Mucosa of rectum (tissue), 2 donors: ENCODE measurements around the gene TECPR1.
A peak's percentile ranks its signal among the peaks of the same experiment; 100 is the strongest.

Experiments used
- H3K27ac ChIP-seq, 2 donors: one replicate each; pipeline ENCODE4 v1.7.0; 2013; ENCODE audit warnings: inconsistent platforms in 2 of 2, low read depth in 2 of 2, low read length in 2 of 2
- H3K27me3 ChIP-seq, 2 donors: one replicate each; pipeline ENCODE4 v1.7.0; 2013; ENCODE audit warnings: low read length in 2 of 2; ENCODE audit not compliant: control insufficient read depth in 2 of 2, insufficient read depth in 2 of 2
- H3K36me3 ChIP-seq, 2 donors: one replicate each; pipeline ENCODE4 v1.7.0; 2013; ENCODE audit warnings: low read length in 2 of 2; ENCODE audit not compliant: control insufficient read depth in 2 of 2, insufficient read depth in 2 of 2
- H3K4me1 ChIP-seq, 2 donors: one replicate each; pipeline ENCODE4 v1.7.0; 2013; ENCODE audit warnings: low read length in 2 of 2, mild to moderate bottlenecking in 1 of 2; ENCODE audit not compliant: control insufficient read depth in 2 of 2, insufficient read depth in 2 of 2
- H3K4me3 ChIP-seq, 2 donors: one replicate each; pipeline ENCODE4 v1.7.0; 2013; ENCODE audit warnings: low read length in 2 of 2
- H3K9ac ChIP-seq, 2 donors: one replicate each; pipeline ENCODE4 v1.7.0; 2013; ENCODE audit warnings: low read length in 2 of 2, low read depth in 1 of 2, mild to moderate bottlenecking in 1 of 2
- H3K9me3 ChIP-seq, 2 donors: one replicate each; pipeline ENCODE4 v1.7.0; 2013; ENCODE audit warnings: low read length in 2 of 2; ENCODE audit not compliant: control insufficient read depth in 2 of 2
- donor health status: healthy.
- donor health status: Normal muscosa, but diverticular disease.

The TECPR1 gene

DNA sequence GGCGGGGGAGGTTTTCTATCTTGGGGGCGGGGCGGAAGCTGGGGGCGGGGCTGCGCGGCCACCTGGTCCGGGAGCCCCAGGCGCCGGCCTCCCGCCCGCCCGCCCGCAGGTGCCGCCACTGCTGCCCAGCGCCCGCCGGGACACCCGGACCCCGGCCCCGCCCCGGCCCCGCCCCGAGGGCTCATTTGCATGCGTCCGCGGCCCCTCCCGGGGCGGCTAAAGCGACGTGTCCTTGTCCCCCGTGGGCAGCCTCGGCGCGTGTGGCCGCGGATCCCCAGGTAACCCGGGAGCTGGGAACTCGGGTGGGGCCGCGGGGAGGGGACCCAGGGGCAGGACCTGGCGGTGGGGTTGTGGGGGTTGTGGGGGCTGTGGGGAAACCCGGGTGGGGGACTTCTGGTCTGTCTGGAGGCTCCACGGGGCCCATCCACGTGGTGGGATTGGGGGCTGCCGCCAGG is 40.8 kb downstream of the TECPR1 start, which contains the start of gene BHLHA15:
Gene BHLHA15, plus strand, starts transcription at position 219 of the 455 bp plus-strand sequence. CDS start 871 bp downstream, outside the sequence.
- Histone ChIP-seq H3K27ac (peak within 1 kb of the TSS; percentile 15 to 48), H3K4me3 (peak within 1 kb of the TSS; percentile 52 to 57)

DNA sequence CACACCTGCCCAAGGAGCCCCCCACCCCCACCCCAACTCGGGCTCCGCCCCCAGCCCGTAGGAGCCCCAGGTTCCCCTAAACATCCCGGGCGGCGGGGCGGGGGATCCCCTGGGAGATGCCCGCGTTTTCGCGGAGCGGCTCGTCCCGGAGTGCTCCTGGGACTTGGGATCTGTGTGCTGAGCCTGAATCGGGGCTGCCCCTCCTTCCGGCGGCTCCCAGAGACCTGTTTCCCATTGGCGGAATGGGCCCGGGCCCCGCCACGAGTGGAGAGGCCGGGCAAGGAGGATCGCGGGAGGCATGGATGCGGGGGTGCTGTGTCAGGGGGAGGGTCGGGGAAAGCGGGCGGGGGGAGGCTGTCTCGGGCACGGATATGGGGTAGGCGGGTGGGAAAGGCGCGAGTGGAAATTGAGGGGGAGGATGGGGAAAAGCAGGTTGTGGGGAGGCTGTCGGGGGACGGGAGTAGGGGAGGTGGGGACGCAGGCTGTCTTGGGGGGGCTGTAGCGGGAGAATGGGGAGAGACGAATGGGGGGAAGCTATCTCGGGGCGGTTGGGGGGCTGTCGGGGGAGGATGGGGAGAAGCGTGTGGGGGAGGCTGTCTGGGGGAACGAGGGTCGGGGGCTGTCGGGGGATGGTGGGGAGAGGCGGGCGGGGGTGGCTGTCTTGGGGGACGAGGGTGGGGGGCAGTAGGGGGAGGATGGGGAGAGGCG is 41.4 kb downstream of the TECPR1 start:
- Histone ChIP-seq H3K4me1 (peaks cover 0 to 4% of the 10 kb centered on the region in 2 donors), H3K27ac (no peak overlapping the region), H3K27me3 (peaks cover 0 to 3% of the 10 kb centered on the region in 2 donors), H3K4me3 (no peak overlapping the region), H3K36me3 (peaks cover 15 to 16% of the 10 kb centered on the region in 2 donors), H3K9ac (no peak overlapping the region), H3K9me3 (no peaks in the 10 kb centered on the region)

More for the DNA sequence above, 40.8 kb downstream of the TECPR1 start, which contains the start of gene BHLHA15:
- Histone ChIP-seq H3K27me3 (peaks cover 0 to 3% of the 10 kb centered on the region in 2 donors), H3K9me3 (no peaks in the 10 kb centered on the region), H3K9ac (peak within 1 kb of the TSS in 1 of 2 donors; percentile 51), H3K36me3 (peaks cover 10 to 11% of the 10 kb centered on the region in 2 donors), H3K4me1 (peaks cover 0 to 4% of the 10 kb centered on the region in 2 donors)

DNA sequence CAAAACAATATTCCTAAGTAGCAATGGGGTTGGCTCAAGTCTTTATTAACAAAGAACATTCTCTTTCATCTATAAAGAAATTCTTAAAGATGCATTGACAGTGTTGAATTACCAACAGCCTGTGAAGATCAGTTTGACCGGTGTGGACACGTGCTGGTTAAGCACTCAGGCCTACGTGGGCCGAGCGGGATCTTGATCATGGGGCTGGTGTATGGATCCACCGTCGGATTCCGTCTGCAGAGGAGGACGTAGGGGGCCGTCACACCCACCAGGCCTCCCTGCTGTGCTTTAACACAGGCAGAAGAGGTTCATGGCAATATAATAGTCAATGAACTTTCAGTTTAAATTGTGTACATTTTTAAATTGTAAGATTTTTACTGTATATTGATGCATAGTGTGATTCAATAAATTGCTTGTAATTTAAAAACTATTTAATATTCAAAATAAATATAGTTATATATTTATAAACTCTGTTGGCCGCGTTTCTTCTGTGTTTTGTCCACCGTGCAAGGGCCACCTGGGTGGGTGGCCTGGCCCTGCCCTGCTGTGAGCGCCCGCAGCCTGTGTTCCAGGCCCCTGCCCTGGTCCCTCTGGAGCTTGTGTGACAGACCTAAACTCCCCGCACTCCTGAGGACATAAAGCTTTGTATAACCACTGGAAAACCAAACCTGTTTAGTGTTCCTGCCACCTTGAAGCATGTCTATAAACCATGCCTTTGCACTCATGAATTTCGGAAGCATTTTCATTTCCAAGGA is 42.7 kb downstream of the TECPR1 start:
- peaks cover 22 to 26% of the 10 kb centered on the region in 2 donors for H3K36me3 ChIP-seq
- no peaks in the 10 kb centered on the region for H3K9me3 ChIP-seq
- peaks cover 0 to 4% of the 10 kb centered on the region in 2 donors for H3K4me1 ChIP-seq
- no peak overlapping the region for H3K9ac ChIP-seq
- no peak overlapping the region for H3K27ac ChIP-seq
- peaks cover 0 to 3% of the 10 kb centered on the region in 2 donors for H3K27me3 ChIP-seq
- no peak overlapping the region for H3K4me3 ChIP-seq

DNA sequence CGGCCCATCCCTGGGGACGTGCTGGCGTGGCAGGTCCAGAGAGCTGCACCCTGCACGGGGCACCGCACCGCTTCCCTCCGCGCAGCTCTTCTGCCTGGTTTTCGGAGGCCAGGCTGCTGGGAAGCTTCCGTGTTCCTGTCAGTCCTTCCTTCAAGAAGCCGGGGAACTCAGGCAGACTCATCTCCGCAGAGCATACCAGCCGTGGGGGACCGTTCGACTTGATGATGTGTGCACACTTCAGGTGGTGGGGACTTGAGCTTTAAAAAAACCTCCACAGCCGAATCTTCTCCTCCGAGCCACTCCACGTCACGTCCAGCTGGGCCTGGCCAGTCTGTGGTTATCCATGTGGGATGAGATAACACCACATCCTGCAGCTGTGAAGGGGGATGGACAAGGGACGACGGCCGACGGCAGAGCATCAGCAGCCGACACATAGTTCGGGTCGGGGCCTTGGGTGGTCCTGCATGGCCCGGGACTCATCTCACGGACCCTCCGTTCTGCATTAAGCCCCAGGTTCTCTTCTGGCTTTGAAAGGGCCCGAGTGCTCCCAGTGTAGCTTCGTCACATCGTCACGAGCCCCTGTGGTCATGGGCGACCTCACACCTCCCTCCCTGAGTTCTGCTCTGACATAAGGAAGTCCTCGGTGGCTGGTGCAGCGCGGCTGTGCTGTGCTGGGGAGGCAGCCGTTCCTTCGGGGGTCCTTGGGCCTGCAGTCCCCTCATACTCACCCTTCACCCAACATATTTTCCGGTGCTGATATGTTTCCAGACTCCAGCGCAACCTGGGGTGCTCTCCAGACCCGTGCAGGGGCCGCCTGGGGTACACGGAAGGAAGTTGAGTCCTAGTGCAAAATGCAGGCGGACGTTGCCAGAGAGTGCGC is 45.3 kb downstream of the TECPR1 start:
- Histone ChIP-seq H3K27ac (no peak overlapping the region), H3K36me3 (peaks cover 29 to 33% of the 10 kb centered on the region in 2 donors), H3K4me3 (no peak overlapping the region), H3K9me3 (no peaks in the 10 kb centered on the region), H3K9ac (no peak overlapping the region), H3K4me1 (peaks cover 0 to 3% of the 10 kb centered on the region in 2 donors), H3K27me3 (no peaks in the 10 kb centered on the region)

DNA sequence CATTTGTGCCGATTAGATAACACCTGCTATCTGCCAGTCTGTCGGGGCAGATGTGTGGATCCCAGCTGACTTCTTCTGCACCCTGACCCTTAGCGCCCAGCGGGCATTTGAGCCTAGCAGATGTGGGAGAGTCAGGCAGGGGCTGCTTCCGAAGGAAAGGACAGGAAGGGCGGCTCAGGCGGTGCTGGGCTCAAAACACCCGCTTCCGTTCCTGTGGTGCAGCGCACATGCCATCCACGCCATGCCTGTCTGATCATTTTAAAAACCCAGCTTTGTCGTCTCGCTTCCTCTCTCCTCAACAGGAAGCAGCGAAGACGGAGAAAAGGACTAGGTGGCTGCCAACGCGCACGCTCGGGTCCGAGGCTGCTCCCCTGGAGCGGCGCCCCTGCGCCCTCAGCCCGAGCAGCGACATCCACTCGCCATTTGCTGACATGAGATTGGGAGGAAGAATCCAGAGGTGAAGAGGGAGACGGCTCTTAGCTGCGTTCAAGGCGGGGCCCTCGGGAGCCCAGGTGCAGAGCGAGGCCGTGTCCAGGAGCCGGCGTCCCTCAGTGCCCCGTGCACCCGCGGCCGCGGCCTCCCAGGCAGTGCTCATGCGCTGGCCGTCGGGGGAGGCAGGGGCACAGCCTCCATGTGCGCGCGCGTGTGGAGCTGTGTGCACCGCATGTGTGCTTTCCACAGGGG is 46.7 kb downstream of the TECPR1 start:
- Histone ChIP-seq H3K36me3 (peaks cover 29 to 34% of the 10 kb centered on the region in 2 donors), H3K9me3 (no peaks in the 10 kb centered on the region), H3K27ac (no peak overlapping the region), H3K4me1 (no peaks in the 10 kb centered on the region), H3K9ac (no peak overlapping the region), H3K4me3 (no peak overlapping the region), H3K27me3 (no peaks in the 10 kb centered on the region)

DNA sequence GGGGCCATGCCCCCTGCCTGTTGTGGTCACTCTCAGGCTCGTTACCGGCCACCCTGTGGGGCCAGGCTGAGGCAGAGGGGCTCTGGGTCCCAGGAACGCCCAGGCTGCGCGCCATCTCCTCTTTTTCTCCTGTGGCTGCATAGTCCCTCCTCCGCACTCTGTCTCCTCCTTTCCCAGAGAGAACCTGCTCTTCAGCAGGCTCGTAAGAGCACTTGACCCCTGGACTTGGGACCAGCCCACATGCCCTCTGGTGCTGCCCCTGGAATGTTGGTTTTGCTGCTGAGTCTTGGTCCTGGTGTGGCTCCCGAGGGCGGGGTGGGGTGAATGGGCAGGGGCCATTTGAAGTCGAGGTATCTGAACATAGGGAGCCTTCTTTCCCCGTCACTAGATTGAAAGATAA is 47.4 kb downstream of the TECPR1 start:
- H3K9ac ChIP-seq: no peak overlapping the region
- no peak overlapping the region for H3K4me3 ChIP-seq
- peaks cover 29 to 36% of the 10 kb centered on the region in 2 donors for H3K36me3 ChIP-seq
- no peaks in the 10 kb centered on the region for H3K9me3 ChIP-seq
- H3K4me1 ChIP-seq: no peaks in the 10 kb centered on the region
- H3K27ac ChIP-seq: no peak overlapping the region
- H3K27me3 ChIP-seq: no peaks in the 10 kb centered on the region

DNA sequence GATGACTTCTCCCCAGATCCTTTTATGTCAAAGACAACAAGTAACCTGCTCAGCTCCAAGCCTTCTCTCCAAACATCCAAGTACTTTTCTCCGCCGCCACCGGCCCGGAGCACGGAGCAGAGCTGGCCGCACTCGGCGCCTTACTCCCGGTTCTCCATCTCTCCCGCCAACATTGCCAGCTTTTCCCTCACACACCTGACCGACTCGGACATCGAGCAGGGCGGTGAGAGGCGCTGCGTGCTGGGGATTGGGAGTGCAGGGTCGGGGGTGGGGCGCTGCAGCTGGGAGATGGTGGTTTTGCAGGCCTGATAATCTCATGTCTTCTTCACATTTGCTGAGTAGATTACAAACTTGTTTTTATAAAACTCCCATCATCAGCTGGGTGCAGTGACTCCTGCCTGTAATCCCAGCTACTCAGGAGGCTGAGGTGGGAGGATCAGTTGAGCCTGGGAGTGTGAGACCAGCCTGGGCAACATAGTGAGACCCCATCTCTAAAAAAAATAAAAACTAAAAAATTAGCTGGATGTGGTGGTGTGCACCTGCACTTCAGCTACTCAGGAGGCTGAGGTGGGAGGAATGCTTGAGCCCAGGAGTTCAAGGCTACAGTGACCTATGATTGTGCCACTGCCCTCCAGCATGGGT is 47.9 kb downstream of the TECPR1 start:
- H3K4me1 ChIP-seq: no peaks in the 10 kb centered on the region
- peaks cover 29 to 36% of the 10 kb centered on the region in 2 donors for H3K36me3 ChIP-seq
- H3K27me3 ChIP-seq: no peaks in the 10 kb centered on the region
- no peak overlapping the region for H3K4me3 ChIP-seq
- H3K27ac ChIP-seq: no peak overlapping the region
- no peak overlapping the region for H3K9ac ChIP-seq
- no peaks in the 10 kb centered on the region for H3K9me3 ChIP-seq

DNA sequence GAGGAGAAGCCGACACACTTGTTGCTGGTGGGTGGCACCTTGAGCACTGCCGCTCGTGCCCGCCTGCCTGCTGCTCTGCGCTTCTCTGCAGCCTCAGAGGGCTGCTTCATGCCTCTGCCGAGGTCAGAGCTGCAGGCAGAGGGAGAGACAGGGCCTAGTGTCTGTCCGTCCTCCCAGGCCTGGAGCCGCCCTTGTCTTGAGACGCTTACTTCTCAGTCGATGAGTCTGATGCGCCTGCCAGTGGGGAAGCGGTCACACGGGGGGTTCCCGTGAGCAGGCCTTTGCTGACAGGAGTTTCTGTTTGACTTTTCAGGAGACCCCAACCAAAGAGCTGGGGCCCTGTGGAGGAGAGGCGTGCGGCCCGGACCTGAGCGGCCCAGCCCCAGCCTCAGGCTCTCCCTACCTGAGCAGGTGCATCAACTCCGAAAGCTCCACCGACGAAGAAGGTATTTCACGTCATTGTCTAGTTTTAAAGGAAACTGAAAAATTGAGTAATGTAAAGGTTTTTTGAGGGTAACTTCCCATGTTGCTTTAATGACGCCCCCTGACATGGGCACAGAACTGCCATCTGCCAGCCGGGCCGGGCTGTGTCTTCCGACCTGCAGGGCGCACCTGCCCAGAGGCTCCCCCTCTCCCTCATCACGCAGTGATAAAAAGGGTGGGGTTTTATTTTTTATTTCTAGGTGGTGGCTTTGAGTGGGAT is 48.6 kb downstream of the TECPR1 start:
- Histone ChIP-seq H3K4me3 (peak overlapping the region in 1 of 2 donors; percentile 22), H3K27me3 (no peaks in the 10 kb centered on the region), H3K9me3 (no peaks in the 10 kb centered on the region), H3K9ac (no peak overlapping the region), H3K27ac (peak overlapping the region in 1 of 2 donors; percentile 61), H3K4me1 (no peaks in the 10 kb centered on the region), H3K36me3 (peaks cover 29 to 36% of the 10 kb centered on the region in 2 donors)
